Endothelial cell of umbilical vein (primary cell): ENCODE measurements around the gene RAB25.

Experiments
- EZH2 ChIP-seq: IDR thresholded peaks from 2 replicates; pipeline ENCODE4 v1.6.1; 2012; ENCODE audit warnings: borderline replicate concordance, low read depth, mild to moderate bottlenecking, moderate library complexity, low read length, inconsistent platforms; ENCODE audit not compliant: severe bottlenecking
- FOS ChIP-seq: IDR thresholded peaks from 2 replicates; pipeline ENCODE4 v1.6.1; 2011; ENCODE audit warnings: mild to moderate bottlenecking, low read length, moderate library complexity, borderline replicate concordance; ENCODE audit not compliant: insufficient read depth
- GATA2 ChIP-seq: IDR thresholded peaks from 2 replicates; pipeline ENCODE4 v1.7.0; 2011; ENCODE audit warnings: low read depth, mild to moderate bottlenecking, moderate library complexity, mixed read lengths, low read length; ENCODE audit not compliant: insufficient read length, insufficient read depth
- MAX ChIP-seq: IDR thresholded peaks from 2 replicates; pipeline ENCODE4 v1.6.1; 2011; ENCODE audit not compliant: insufficient read depth, insufficient read length
- MYC ChIP-seq: IDR thresholded peaks from one replicate; pipeline ENCODE4 v1.6.1; 2011; ENCODE audit warnings: mild to moderate bottlenecking, low read depth, low read length
- POLR2A ChIP-seq: IDR thresholded peaks from 2 replicates; pipeline ENCODE4 v1.6.1; 2012; ENCODE audit warnings: low read depth, mild to moderate bottlenecking, control low read depth, low read length
- POLR2AphosphoS5 ChIP-seq: IDR thresholded peaks from 2 replicates; pipeline ENCODE4 v1.6.1; 2012; ENCODE audit warnings: low read depth, mild to moderate bottlenecking, control low read depth, low read length, moderate library complexity; ENCODE audit not compliant: insufficient read depth
- TF ChIP-seq, protein P1 (sequence below), 2 donors: IDR thresholded peaks; 1 replicate in 1 of 2; 2 replicates in 1 of 2; pipeline ENCODE4 v1.5.1; 2011; ENCODE audit warnings: low read length in 2 of 2, mild to moderate bottlenecking in 2 of 2, moderate library complexity in 2 of 2, control low read depth in 1 of 2, inconsistent platforms in 1 of 2, low read depth in 1 of 2; ENCODE audit not compliant: insufficient read depth in 1 of 2; ENCODE audit errors: extremely low read depth in 1 of 2

DNA sequence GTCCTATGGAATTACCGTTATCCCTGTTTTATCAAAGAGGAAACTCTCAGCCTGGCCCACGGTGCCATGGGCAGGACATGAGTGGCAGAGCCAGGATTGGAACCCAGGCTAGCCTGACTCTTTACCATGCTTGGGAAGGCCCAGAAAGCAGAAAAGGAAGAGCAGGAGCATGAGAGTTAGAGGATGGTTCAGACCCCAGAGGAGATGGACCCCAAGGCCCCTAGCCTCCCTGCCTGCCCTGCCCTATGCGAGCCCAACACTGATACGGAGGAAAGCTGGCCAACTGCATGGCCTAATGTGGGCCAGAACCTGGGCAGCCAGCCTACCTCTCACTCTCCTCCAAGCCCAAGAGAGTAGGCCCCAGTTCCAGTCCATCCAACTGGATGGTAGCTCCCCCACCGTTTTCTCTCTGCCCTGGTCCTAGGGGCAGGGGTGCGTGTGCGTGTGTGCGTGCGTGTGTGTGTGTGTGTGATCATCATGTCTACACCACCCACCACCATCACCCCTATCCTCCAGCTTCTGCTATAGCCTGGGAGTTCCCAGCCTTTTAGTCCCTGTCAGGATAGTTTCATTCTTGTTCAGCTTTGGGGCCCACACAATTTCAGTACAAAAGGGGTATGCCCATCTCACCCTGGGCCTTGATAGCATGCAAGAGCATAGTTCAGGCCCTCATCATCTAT lies 36.7 kb downstream of the RAB25 start:
- TF ChIP-seq MAX: no peak
- no peak for TF ChIP-seq POLR2A
- no peak for TF ChIP-seq POLR2AphosphoS5
- TF ChIP-seq, protein P1, sequence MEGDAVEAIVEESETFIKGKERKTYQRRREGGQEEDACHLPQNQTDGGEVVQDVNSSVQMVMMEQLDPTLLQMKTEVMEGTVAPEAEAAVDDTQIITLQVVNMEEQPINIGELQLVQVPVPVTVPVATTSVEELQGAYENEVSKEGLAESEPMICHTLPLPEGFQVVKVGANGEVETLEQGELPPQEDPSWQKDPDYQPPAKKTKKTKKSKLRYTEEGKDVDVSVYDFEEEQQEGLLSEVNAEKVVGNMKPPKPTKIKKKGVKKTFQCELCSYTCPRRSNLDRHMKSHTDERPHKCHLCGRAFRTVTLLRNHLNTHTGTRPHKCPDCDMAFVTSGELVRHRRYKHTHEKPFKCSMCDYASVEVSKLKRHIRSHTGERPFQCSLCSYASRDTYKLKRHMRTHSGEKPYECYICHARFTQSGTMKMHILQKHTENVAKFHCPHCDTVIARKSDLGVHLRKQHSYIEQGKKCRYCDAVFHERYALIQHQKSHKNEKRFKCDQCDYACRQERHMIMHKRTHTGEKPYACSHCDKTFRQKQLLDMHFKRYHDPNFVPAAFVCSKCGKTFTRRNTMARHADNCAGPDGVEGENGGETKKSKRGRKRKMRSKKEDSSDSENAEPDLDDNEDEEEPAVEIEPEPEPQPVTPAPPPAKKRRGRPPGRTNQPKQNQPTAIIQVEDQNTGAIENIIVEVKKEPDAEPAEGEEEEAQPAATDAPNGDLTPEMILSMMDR (IDR thresholded peaks at IDR 0.05; ENCODE audit: extremely low read depth in 1 of 2, insufficient read depth in 1 of 2, low read depth in 1 of 2, low read length in 2 of 2): no peak
- TF ChIP-seq EZH2: no peak
- TF ChIP-seq MYC: no peak
- TF ChIP-seq FOS: no peak
- no peak for TF ChIP-seq GATA2
